NCI-H1436 treated with DMSO at 0.1 percent for 48 hours (cell line): ENCODE data around the gene KRT6A.
"Not testable (repeated sequence)": the region's sequence is repeated elsewhere in the genome, so short reads cannot be mapped to it uniquely, and the experiment has no call there.

Experiments
- DNase-seq: peaks from one replicate; lab custom pipeline; 2025; lab: John Stamatoyannopoulos, UW

The KRT6A gene

DNA sequence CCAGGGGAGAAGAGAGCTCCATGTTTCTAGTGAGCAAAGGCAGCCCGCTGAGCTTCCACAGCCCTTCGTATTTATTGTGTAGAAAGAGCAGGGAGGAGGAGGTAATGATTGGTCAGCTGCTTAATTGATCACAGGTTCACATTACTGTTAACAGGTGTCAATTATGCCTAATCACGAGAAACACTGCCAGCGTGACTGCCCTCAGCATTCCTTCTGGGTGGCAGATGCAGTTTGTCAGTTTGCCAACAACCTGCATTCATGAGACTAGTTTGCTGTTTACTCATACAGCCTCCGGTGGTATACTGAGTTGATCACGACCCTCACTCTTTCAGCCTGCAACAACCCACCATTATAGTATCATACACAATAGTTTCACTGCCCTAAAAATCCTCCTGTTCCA lies 7.5 kb upstream of the KRT6A start:
- DNase-seq: not testable (repeated sequence)

- no peak for DNase-seq
Measured at GRCh38 chr12:52499806-52500560, 6.9 kb upstream of the KRT6A start.

GRCh38 chr12:52498946-52499345 lies 5.9 kb upstream of the KRT6A start:
- no peak for DNase-seq

- DNase-seq: no peak
Measured at GRCh38 chr12:52497975-52498374, 4.9 kb upstream of the KRT6A start.

DNA sequence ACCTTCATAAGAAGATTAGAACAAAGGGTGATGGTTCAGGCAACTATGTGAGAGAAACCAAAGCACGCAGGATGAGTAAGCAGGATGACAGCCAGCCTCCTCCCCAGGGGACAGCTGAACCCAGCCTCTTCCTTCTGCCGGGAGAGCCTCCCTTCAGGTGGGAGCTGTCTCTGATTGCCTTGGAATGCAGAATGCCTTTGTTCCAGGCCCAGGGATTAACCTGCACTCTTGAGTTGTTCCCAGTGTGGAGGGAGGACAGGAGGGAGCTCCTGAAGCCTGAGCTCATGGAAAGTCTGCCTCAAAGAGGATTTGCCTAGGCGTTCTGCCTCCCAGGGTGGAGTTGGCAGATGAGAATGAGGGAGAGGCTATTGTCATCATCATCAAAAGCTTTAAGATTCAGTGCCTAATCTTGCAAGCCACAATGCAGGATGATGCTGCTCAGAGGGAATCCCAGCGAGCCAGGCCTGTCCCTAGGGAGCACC lies 3.6 kb upstream of the KRT6A start:
- no peak for DNase-seq

- DNase-seq: no peak
Measured at GRCh38 chr12:52496054-52496453, 3.0 kb upstream of the KRT6A start.

DNA sequence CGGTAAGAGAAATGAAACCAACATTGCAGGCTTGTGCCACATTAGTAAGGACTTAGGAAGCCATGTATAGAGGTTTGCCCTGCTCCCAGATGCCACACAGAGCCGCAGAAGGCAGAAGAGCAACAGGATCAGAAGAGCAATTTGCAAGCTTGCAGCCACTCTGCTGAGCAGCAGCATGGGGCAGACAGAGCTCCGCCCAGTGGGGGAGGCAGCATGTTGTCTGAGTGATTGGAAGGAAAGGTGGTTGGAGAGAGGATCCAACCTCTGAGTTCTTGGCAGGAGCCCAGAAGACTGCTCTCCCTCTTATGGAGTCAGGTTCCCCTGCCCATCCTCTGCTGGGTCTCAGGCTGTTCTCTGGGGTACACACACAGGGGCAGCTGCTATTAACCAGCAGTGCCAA lies 2.3 kb upstream of the KRT6A start:
- DNase-seq: peak; percentile 68

GRCh38 chr12:52494518-52494917 lies 1.5 kb upstream of the KRT6A start:
- no peak for DNase-seq

GRCh38 chr12:52494100-52494499 lies 1.0 kb upstream of the KRT6A start:
- DNase-seq: no peak

- not testable (repeated sequence) for DNase-seq
Measured at GRCh38 chr12:52492405-52492804, 652 bp downstream of the KRT6A start.

DNA sequence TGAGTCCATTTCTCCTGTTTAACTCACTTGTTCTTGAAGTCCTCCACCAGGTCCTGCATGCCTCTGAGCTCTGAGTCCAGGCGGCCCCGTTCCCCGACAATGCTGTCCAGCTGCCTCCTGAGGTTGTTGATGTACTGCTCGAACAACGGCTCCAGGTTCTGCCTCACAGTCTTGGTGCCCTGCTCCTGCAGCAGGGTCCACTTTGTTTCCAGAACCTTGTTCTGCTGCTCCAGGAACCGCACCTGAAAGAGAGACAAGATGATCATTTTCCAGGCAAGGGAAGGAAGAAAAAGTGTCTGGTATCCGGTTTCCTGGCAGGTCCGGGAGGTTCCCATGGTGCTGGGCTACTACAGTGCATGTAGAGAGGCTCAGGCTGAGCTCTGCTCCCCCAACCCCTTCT lies 1.6 kb downstream of the KRT6A start:
- not testable (repeated sequence) for DNase-seq

GRCh38 chr12:52488736-52489135 lies 4.3 kb downstream of the KRT6A start:
- no peak for DNase-seq

DNA sequence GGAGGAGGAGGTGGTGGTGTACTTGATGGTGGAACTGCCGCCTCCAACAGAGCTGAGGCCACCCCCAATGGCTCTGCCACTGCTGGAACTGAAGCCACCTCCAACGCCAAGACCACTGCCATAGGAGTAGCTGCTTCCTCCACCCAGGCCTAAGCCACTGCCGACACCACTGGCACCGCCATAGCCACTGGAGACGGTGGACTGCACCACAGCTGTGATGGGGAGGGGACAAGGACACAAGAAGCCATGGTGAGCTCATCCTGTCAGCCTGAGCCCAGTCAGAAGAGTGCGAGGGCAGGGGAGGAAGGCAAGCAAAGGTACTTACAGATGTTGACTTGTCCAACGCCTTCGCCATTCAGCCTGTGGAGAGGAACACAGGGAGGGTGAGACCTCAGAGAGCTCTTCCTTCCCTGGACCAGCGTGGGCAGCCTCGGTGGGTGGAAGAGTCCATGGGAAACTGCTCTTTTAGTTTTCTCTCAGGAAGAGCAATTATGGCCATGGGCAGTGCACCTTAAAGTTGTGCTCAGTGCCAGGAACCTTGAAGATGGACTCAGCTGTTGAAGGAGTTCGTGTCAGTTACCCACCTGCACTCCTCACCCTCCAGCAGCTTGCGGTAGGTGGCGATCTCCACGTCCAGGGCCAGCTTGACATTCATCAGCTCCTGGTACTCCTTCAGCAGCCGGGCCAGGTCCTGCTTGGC lies 5.2 kb downstream of the KRT6A start:
- not testable (repeated sequence) for DNase-seq

- DNase-seq: no peak
Measured at GRCh38 chr12:52487211-52487610, 5.8 kb downstream of the KRT6A start.

GRCh38 chr12:52486166-52487105 lies 6.6 kb downstream of the KRT6A start:
- no peak for DNase-seq

GRCh38 chr12:52480073-52480472 lies 13.0 kb downstream of the KRT6A start:
- DNase-seq: no peak

DNA sequence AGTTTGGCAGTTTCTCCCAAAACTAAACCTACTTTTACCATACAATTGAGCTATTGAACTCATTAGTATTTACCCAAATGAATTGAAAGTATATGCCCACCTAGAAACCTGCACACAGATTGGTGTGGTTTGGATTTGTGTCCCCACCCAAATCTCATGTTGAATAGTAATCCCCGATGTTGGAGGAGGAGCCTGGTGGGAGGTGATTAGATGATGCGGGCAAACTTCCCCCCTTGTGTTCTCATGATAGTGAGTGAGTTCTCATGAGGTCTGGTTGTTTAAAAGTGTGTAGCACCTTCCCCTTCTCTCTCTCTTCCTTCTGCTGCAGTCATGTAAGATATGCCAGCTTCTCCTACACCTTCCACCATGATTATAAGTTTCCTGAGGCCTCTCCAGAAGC lies 15.4 kb downstream of the KRT6A start:
- no peak for DNase-seq

DNA sequence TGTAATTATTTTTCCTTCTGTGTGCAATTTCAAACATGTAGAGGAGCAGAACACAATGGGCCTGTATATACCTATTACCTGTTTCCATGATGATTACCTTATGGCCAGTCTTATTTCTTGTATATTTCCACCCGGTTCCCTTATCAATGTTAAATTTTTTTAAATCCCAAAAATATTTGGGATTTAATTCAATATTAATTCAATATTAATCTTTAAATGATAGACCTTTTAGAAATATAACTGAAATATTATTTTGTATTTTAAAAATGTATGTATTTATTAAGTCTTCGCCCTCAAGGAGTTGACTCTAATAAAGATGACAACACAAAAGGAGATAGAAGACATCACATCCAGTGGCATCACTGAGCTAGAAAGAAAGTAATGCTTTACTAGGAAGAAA lies 18.8 kb downstream of the KRT6A start:
- no peak for DNase-seq

DNA sequence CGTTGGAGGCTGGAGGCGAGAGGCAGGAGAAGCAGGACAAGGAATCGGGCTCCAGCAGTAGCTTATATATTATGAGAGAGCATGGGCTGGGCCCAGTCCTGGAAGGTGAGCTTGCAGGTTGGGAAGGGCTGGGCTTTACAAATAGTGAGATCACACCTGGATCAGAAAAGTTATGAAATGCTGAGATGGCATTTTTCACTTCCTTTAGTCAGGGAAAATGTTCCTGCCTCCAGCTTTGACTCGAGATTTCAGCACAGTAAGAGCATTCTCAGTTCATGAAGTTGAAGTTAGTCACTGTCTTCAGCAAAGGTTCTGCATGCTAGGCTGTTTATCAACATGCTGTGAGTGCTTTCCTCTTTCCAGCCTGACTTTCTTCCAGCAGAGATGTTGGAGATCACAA lies 19.3 kb downstream of the KRT6A start, which contains the start of gene KRT6C:
Gene KRT6C, minus strand, starts transcription at position 38 of the 400 bp plus-strand sequence. CDS start 68 bp downstream, outside the sequence.
- no peak for DNase-seq

- no peak for DNase-seq
Measured at GRCh38 chr12:52469853-52470252, 23.2 kb downstream of the KRT6A start.

DNA sequence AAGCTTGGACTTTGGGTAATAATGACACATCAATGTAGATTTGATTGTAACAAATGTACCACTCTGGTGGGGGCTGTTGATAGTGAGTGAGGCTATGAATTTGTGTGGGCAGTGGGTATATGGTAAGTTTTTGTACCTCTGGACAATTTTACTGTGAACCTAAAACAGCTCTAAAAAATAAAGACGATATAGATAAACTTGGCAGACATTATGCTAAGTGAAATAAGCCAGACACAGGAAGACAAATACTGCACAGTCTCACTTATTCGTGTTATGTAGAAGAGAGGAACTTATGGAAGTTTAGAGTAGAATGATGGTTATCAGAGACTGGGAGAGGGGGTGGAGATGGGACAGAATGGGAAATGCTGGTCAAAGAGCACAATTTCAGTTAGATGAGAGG lies 28.2 kb downstream of the KRT6A start:
- DNase-seq: no peak

- no peak for DNase-seq
Measured at GRCh38 chr12:52461693-52462092, 31.4 kb downstream of the KRT6A start.
